Measurements from ENCODE around the gene CSPG5. TPM values are rescaled to one million over a fixed set of nuclear protein-coding genes. Genes with fewer than 3 reads are reported as not detected.

CSPG5 gene
- total and polyA plus RNA-seq, 2 experiments from 2014 or later = 2.0 to 3.2 TPM

GRCh38 chr3:47583320-47584075, 4.8 kb upstream of the CSPG5 start:
- DNase-seq (ENCODE audit: low read depth in 1 of 2, low spot score in 1 of 2) = no peak
- no peak for TF ChIP-seq CTCF (IDR thresholded peaks at IDR 0.05; ENCODE audit: low read depth, low read length)
- Histone ChIP-seq H3K27me3 (peaks cover 13% of the 10 kb centered on the region), H3K27ac (peak overlapping the region; percentile 5), H3K36me3 (peaks cover 19% of the 10 kb centered on the region), H3K9me3 (ENCODE audit: low read depth) (no peaks in the 10 kb centered on the region), H3K4me3 (no peak overlapping the region), H3K4me1 (ENCODE audit: low read depth) (peaks cover 6% of the 10 kb centered on the region)

GRCh38 chr3:47581835-47582234, 3.2 kb upstream of the CSPG5 start:
- H3K4me3 ChIP-seq = no peak overlapping the region
- H3K9me3 ChIP-seq (ENCODE audit: low read depth) = no peaks in the 10 kb centered on the region
- H3K4me1 ChIP-seq (ENCODE audit: low read depth) = peaks cover 6% of the 10 kb centered on the region
- peaks cover 4% of the 10 kb centered on the region for H3K36me3 ChIP-seq
- H3K27me3 ChIP-seq = peaks cover 27% of the 10 kb centered on the region
- DNase-seq (ENCODE audit: low read depth in 1 of 2, low spot score in 1 of 2) = no peak
- no peak overlapping the region for H3K27ac ChIP-seq
- no peak for TF ChIP-seq CTCF (IDR thresholded peaks at IDR 0.05; ENCODE audit: low read depth, low read length)

- H3K4me1 ChIP-seq (ENCODE audit: low read depth) = peaks cover 6% of the 10 kb centered on the region
- no peak overlapping the region for H3K27ac ChIP-seq
- DNase-seq (ENCODE audit: low read depth in 1 of 2, low spot score in 1 of 2) = no peak
- no peak for TF ChIP-seq CTCF (IDR thresholded peaks at IDR 0.05; ENCODE audit: low read depth, low read length)
- peaks cover 31% of the 10 kb centered on the region for H3K27me3 ChIP-seq
- H3K36me3 ChIP-seq = peaks cover 4% of the 10 kb centered on the region
- H3K4me3 ChIP-seq = no peak overlapping the region
- H3K9me3 ChIP-seq (ENCODE audit: low read depth) = no peaks in the 10 kb centered on the region
Observed at GRCh38 chr3:47581422-47581821, 2.8 kb upstream of the CSPG5 start.

- no peak for DNase-seq (ENCODE audit: low read depth in 1 of 2, low spot score in 1 of 2)
- Histone ChIP-seq H3K27me3 (peaks cover 33% of the 10 kb centered on the region), H3K9me3 (ENCODE audit: low read depth) (no peaks in the 10 kb centered on the region), H3K4me3 (no peak overlapping the region), H3K36me3 (peaks cover 2% of the 10 kb centered on the region), H3K27ac (no peak overlapping the region), H3K4me1 (ENCODE audit: low read depth) (peaks cover 6% of the 10 kb centered on the region)
- TF ChIP-seq CTCF (IDR thresholded peaks at IDR 0.05; ENCODE audit: low read depth, low read length) = no peak
Observed at GRCh38 chr3:47580481-47580880, 1.8 kb upstream of the CSPG5 start.

- Histone ChIP-seq H3K36me3 (no peaks in the 10 kb centered on the region), H3K4me1 (ENCODE audit: low read depth) (peaks cover 6% of the 10 kb centered on the region), H3K27me3 (peaks cover 33% of the 10 kb centered on the region), H3K9me3 (ENCODE audit: low read depth) (no peaks in the 10 kb centered on the region), H3K27ac (no peak overlapping the region), H3K4me3 (no peak overlapping the region)
- no peak for TF ChIP-seq CTCF (IDR thresholded peaks at IDR 0.05; ENCODE audit: low read depth, low read length)
- peak in 1 of 2 donors; percentile 21 for DNase-seq (ENCODE audit: low read depth in 1 of 2, low spot score in 1 of 2)
Observed at GRCh38 chr3:47579875-47580274, 1.2 kb upstream of the CSPG5 start.
